Activated CD4-positive, alpha-beta T cell treated with anti-CD3 and anti-CD28 coated beads, Interleukin-2, amount 10 ng/mL, durations not matched to agents 7 days and 5 days (primary cell): ENCODE results near the gene RAI2. TPM values are rescaled to one million over a fixed set of nuclear protein-coding genes. Genes with fewer than 3 reads are reported as not detected.

Source experiments
- CTCF ChIA-PET: fragments of 350-600 bp; sonication (Branson Sonifier 250); formaldehyde crosslinking; loops from one replicate; lab custom pipeline; 2021; ENCODE audit warnings: antibody characterized with exemption; lab: Charles Lee
- POLR2A ChIA-PET: fragments of 350-600 bp; sonication (Branson Sonifier 250); formaldehyde crosslinking; loops from one replicate; lab custom pipeline; 2021; ENCODE audit warnings: antibody characterized with exemption; lab: Charles Lee
- DNase-seq: peaks from one replicate; pipeline ENCODE4 v3.0.0-alpha.2; 2020
- H3K27ac Mint-ChIP-seq: one replicate; pipeline ENCODE4 v1.8.0; 2021; ENCODE audit warnings: mild to moderate bottlenecking, moderate library complexity, mixed read lengths
- H3K27me3 Mint-ChIP-seq: one replicate; pipeline ENCODE4 v1.8.0; 2021; ENCODE audit warnings: mixed read lengths
- H3K36me3 Mint-ChIP-seq: one replicate; pipeline ENCODE4 v1.8.0; 2021; ENCODE audit warnings: low read depth, mixed read lengths
- H3K4me1 Mint-ChIP-seq: one replicate; pipeline ENCODE4 v1.8.0; 2021; ENCODE audit warnings: mixed read lengths
- H3K4me3 Mint-ChIP-seq: one replicate; pipeline ENCODE4 v1.8.0; 2021; ENCODE audit warnings: mild to moderate bottlenecking, moderate library complexity, mixed read lengths
- H3K9me3 Mint-ChIP-seq: one replicate; pipeline ENCODE4 v1.8.0; 2021; ENCODE audit warnings: mixed read lengths
- total RNA-seq, 2 experiments: library from RNA; stranded (reverse); gene quantifications; one replicate each; pipeline ENCODE4 v1.2.3, GENCODE V29; 2021

Gene RAI2
- total RNA-seq, result under 1 TPM in 1 of 2 experiments, not detected in 1; 0.07 TPM

- peaks cover 9% of the 10 kb centered on the region for H3K4me1 Mint-ChIP-seq
- DNase-seq, result peak; percentile 5
- CTCF ChIA-PET, result no interaction called here
Measured at GRCh38 chrX:17860811-17861488, at the start of gene RAI2. Gene RAI2, minus strand, starts transcription at chrX:17861298. Its CDS starts 59,288 bp downstream, at chrX:17802010.

GRCh38 chrX:17888421-17888820, 27.3 kb upstream of the RAI2 start:
- Mint-ChIP-seq H3K4me3 (no peak overlapping the region), H3K27ac (no peak overlapping the region), H3K9me3 (no peaks in the 10 kb centered on the region), H3K4me1 (no peaks in the 10 kb centered on the region), H3K27me3 (peaks cover 6% of the 10 kb centered on the region), H3K36me3 (no peaks in the 10 kb centered on the region)
- no peak for DNase-seq
- POLR2A ChIA-PET, result no interaction called here
- CTCF ChIA-PET, result interaction anchor here (0.6 kb wide), 1 partner anchor 107 kb away, joined by 5 read pairs; no protein-coding TSS in a partner anchor

More at GRCh38 chrX:17860811-17861488, at the start of gene RAI2:
- no peak within 1 kb of the TSS for H3K27ac Mint-ChIP-seq
- no peaks in the 10 kb centered on the region for H3K36me3 Mint-ChIP-seq
- H3K4me3 Mint-ChIP-seq, result peak within 1 kb of the TSS; percentile 45
- POLR2A ChIA-PET, result no interaction called here
- no peaks in the 10 kb centered on the region for H3K9me3 Mint-ChIP-seq
- peaks cover 44% of the 10 kb centered on the region for H3K27me3 Mint-ChIP-seq

DNA sequence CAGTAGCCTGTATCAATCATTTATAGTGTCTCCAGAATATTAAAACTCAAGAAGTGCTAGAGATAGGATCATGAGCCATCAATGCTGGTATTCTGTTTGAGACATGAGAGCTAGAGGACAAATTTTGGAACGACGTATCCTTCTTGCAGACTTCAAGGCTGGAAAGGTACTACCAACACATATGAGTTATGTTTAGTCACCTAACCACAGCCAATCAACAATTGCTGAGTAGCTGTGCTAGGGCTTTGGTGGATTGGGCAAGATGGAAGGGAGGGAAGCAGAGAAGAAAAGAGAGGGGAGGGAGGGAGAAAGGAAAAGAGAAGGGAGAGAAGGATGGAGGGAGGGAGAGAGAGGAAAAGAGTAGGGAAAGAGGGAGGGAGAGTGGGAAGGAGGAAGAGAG, 21.6 kb upstream of the RAI2 start:
- Mint-ChIP-seq H3K27ac (no peak overlapping the region), H3K27me3 (peaks cover 3% of the 10 kb centered on the region), H3K4me1 (no peaks in the 10 kb centered on the region), H3K36me3 (no peaks in the 10 kb centered on the region), H3K4me3 (no peak overlapping the region), H3K9me3 (no peaks in the 10 kb centered on the region)
- CTCF ChIA-PET, result interaction anchor here (0.7 kb wide), 1 partner anchor 104 kb away, joined by 5 read pairs; no protein-coding TSS in a partner anchor
- DNase-seq, result no peak
- POLR2A ChIA-PET, result no interaction called here

GRCh38 chrX:17878028-17878670, 17.1 kb upstream of the RAI2 start:
- Mint-ChIP-seq H3K4me1 (no peaks in the 10 kb centered on the region), H3K36me3 (no peaks in the 10 kb centered on the region), H3K9me3 (no peaks in the 10 kb centered on the region), H3K27me3 (no peaks in the 10 kb centered on the region), H3K4me3 (no peak overlapping the region), H3K27ac (no peak overlapping the region)
- DNase-seq, result no peak
- CTCF ChIA-PET, result no interaction called here
- POLR2A ChIA-PET, result no interaction called here

GRCh38 chrX:17876135-17876534, 15.0 kb upstream of the RAI2 start:
- Mint-ChIP-seq H3K36me3 (no peaks in the 10 kb centered on the region), H3K4me1 (no peaks in the 10 kb centered on the region), H3K27me3 (no peaks in the 10 kb centered on the region), H3K9me3 (no peaks in the 10 kb centered on the region), H3K4me3 (no peak overlapping the region), H3K27ac (no peak overlapping the region)
- no peak for DNase-seq
- POLR2A ChIA-PET, result no interaction called here
- CTCF ChIA-PET, result no interaction called here

DNA sequence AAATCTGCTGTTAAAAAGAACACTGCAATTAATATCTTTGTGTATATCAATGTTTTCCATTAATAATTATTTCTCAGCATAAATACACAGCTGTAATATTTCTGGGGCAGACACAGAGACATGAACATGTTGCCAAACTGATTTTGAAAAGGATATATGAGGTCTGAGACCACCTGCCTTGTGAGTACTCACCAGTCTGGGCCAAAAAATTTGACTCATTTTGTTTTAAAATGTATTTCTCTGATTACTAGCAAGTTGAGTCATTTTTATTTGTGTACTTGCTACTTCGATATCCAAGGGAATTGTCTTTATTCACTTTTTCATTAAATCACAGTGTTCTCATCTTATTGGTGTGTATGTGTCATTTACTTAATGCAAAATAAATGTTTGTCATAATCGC, 8.5 kb upstream of the RAI2 start:
- Mint-ChIP-seq H3K27me3 (no peaks in the 10 kb centered on the region), H3K4me3 (no peak overlapping the region), H3K36me3 (no peaks in the 10 kb centered on the region), H3K27ac (no peak overlapping the region), H3K9me3 (no peaks in the 10 kb centered on the region), H3K4me1 (no peaks in the 10 kb centered on the region)
- DNase-seq, result no peak
- ChIA-PET POLR2A (no interaction called here), CTCF (no interaction called here)

- H3K36me3 Mint-ChIP-seq, result no peaks in the 10 kb centered on the region
- H3K4me3 Mint-ChIP-seq, result peak overlapping the region; percentile 45
- H3K27me3 Mint-ChIP-seq, result peaks cover 44% of the 10 kb centered on the region
- H3K9me3 Mint-ChIP-seq, result no peaks in the 10 kb centered on the region
- no peak for DNase-seq
- H3K27ac Mint-ChIP-seq, result no peak overlapping the region
- CTCF ChIA-PET, result no interaction called here
- H3K4me1 Mint-ChIP-seq, result peaks cover 9% of the 10 kb centered on the region
- POLR2A ChIA-PET, result no interaction called here
Measured at GRCh38 chrX:17861489-17862011, 452 bp upstream of the RAI2 start.

GRCh38 chrX:17860179-17860780, 818 bp downstream of the RAI2 start:
- Mint-ChIP-seq H3K36me3 (no peaks in the 10 kb centered on the region), H3K4me1 (peaks cover 9% of the 10 kb centered on the region), H3K27ac (no peak overlapping the region), H3K27me3 (peaks cover 46% of the 10 kb centered on the region), H3K4me3 (peak overlapping the region; percentile 36), H3K9me3 (no peaks in the 10 kb centered on the region)
- POLR2A ChIA-PET, result no interaction called here
- CTCF ChIA-PET, result no interaction called here
- no peak for DNase-seq

GRCh38 chrX:17859609-17860178, 1.4 kb downstream of the RAI2 start:
- DNase-seq, result no peak
- Mint-ChIP-seq H3K9me3 (no peaks in the 10 kb centered on the region), H3K36me3 (no peaks in the 10 kb centered on the region), H3K27me3 (peaks cover 46% of the 10 kb centered on the region), H3K4me3 (peak overlapping the region; percentile 36), H3K4me1 (peaks cover 9% of the 10 kb centered on the region), H3K27ac (peak overlapping the region; percentile 46)
- ChIA-PET CTCF (no interaction called here), POLR2A (no interaction called here)

- Mint-ChIP-seq H3K36me3 (no peaks in the 10 kb centered on the region), H3K4me1 (peaks cover 3% of the 10 kb centered on the region), H3K27me3 (peaks cover 19% of the 10 kb centered on the region), H3K27ac (no peak overlapping the region), H3K4me3 (no peak overlapping the region), H3K9me3 (no peaks in the 10 kb centered on the region)
- no peak for DNase-seq
- CTCF ChIA-PET, result no interaction called here
- POLR2A ChIA-PET, result no interaction called here
Measured at GRCh38 chrX:17854531-17854930, 6.6 kb downstream of the RAI2 start.

GRCh38 chrX:17854069-17854468, 7.0 kb downstream of the RAI2 start:
- Mint-ChIP-seq H3K36me3 (no peaks in the 10 kb centered on the region), H3K4me3 (no peak overlapping the region), H3K27me3 (peaks cover 14% of the 10 kb centered on the region), H3K4me1 (no peaks in the 10 kb centered on the region), H3K27ac (no peak overlapping the region), H3K9me3 (no peaks in the 10 kb centered on the region)
- CTCF ChIA-PET, result no interaction called here
- no peak for DNase-seq
- POLR2A ChIA-PET, result no interaction called here

GRCh38 chrX:17851874-17852273, 9.2 kb downstream of the RAI2 start:
- Mint-ChIP-seq H3K27ac (no peak overlapping the region), H3K4me1 (no peaks in the 10 kb centered on the region), H3K4me3 (no peak overlapping the region), H3K36me3 (no peaks in the 10 kb centered on the region), H3K9me3 (no peaks in the 10 kb centered on the region), H3K27me3 (peaks cover 2% of the 10 kb centered on the region)
- POLR2A ChIA-PET, result no interaction called here
- no peak for DNase-seq
- CTCF ChIA-PET, result no interaction called here
